ENCODE results near the gene AKR1E2.

GRCh38 chr10:4834898-4835405 lies 8.9 kb downstream of the AKR1E2 start:
- TF ChIP-seq CTCF (conservative IDR thresholded peaks at IDR 0.05; ENCODE audit: low read length) (no peak), EZH2phosphoT487 (IDR thresholded peaks at IDR 0.05; ENCODE audit: borderline replicate concordance) (no peak)
